Measurements from ENCODE around the gene NEU4. TPM values are rescaled to one million over a fixed set of nuclear protein-coding genes. Genes with fewer than 3 reads are reported as not detected.
"Not testable (repeated sequence)": the region's sequence is repeated elsewhere in the genome, so short reads cannot be mapped to it uniquely, and the experiment has no call there.

NEU4 gene
- total RNA-seq, 2 donors from 2014 or later, result 0.38 TPM; not detected in 1

DNA sequence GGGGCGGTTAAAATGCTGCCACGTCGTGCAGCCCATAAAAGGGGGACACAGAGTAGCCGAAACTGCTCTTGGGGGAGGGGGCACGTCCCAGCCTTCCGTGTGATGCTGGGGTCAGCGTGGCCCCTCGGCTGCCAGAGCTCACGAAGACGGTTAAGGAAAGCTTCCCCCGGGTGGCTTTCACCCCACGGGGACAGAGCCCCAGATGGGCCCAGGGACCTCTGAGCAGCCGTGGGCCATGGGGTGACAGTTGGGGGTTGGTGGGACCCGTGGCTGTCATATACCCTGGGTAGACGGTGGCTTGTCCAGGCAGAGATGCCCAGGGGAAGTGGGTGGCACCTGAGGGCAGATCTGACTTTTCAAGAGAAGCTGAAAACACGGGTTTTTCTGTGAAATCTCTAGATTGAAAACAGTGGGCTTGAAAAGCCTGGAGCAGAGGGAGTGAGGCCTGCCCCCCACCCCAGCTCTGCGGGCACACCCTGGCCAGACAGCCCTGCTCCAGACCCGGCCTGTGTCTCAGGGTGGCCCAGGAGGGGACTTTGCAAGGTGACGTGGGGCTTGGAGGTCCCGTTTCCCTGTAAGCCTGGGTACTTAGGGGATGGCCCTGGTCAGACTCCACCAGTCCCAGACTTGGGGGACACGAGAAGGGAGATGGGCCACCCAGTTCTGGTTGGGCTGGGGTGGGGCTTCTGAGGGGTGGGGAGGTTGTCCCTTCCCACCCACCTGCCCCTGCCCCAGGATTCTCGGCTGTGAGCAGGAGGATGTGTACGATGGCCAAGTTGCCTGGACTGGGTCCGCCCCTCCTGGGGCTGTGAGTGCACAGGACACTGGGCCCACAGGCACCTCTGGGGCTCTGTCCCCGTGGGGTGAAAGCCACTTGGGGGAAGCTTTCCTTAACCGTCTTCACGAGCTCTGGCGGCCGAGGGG lies 652 bp downstream of the NEU4 start:
- DNase-seq (ENCODE audit: low spot score), result peak; percentile 73
- intact Hi-C loops (cut with DNase I), result no loop called here

DNA sequence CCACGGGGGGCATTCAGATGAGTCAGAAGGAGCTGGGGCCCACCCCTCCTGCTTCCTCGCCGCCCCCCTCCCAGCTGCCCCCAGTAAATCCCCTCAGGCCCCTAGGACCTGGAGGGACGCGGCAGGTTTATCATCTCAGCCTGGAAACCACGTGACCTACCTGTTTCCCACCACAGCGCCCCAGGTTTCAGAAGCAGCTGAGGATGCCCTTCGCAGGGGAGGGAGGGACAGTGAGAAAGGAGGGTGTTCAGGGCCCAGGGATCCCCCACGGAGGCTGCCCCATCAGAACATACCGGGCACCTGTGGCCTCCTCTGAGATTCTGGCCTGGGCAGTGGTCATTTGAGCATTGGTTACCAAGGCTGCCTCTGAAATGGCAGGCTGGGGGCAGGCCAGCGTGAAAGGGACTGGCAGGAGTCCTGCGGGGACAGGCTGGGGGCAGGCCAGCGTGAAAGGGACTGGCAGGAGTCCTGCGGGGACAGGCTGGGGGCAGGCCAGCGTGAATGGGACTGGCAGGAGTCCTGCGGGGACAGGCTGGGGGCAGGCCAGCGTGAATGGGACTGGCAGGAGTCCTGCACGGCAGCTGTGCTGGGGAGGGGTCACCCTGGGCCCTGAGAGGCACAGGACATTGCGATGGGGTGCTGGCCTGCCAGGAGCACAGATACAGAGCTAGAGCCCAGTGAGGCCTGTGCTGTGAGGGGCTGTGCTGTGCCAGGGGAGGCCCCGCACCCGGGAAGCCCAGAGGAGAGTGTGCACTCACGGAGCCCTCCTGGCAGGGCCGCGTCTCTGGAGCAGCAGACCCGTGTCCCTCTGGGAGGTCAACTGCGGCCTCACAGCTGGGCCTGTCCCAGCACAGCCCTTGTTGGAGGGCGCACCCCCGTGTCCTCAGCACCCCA lies 1.6 kb downstream of the NEU4 start:
- intact Hi-C loops (cut with DNase I), result no loop called here
- peak; percentile 78 for DNase-seq (ENCODE audit: low spot score)

DNA sequence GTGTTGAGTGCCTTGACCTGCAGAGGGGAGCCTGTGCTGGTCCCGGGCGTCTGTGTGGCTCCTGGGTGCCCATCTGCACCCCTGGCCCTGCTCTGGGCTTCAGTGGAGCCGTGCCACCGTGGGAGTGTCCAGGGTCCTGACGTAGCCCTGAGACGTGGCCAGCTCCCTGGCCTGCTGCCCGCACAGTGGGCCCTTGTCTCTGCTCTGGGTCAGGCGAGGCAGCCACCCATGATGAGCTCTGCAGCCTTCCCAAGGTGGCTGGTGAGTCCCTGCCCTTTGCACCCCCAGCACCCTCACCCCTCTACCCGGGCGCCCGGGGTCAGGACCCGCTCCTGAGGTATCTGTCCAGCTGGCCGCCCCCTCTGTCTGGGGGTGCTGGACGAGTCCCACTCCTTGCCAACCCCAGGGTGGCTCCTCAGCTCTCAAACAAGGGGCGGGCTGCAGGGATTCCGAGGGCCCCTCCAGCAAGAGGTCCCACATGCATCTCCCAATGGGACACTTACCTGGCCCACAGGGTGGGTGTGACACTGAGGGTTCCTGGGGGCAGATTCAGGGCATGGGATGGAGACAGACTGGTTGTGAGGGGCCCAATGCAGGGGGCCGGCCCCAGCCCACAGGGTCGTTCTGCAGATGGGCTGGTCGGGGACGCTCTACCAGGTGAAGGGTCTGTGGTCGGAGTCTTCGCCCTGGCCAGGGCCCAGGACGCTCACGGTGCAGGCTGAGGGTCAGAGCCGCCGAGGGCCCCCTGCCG lies 2.4 kb downstream of the NEU4 start:
- intact Hi-C loops (cut with DNase I), result no loop called here
- DNase-seq (ENCODE audit: low spot score), result peak; percentile 79

DNA sequence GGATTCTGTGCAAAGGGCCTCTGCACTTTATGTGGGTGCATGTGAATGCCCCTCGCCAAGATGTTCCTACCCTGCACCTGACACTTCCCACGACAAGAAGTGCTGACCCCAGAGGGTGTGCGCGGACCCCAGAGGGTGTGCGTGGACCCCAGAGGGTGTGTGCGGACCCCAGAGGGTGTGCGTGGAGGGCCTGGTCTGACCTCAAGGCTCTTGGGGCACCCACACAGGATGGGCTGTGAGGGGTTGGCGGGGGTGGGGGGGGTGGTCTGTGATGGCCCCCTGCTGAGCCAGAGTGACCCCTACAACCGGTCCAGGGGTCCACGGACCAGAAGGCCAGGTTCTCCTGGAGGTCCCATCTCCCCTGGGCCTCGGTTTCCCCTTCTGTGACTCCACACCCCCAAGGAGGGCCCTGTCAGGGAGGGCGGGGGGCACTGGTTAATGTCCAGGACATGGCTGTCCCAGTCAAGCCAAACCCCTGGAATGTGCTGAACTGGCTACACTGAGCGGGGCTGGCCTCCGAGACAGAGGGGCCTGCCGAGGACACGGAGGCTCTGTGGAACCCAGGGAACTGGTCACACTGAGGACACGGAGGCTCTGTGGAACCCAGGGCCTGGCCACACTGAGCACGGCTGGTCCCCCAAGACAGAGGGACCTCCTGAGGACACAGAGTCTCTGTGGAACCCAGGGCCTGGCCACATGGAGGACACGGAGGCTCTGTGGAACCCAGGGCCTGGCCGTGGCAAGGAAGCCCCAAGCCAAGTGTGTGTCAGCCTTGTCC lies 3.1 kb downstream of the NEU4 start:
- intact Hi-C loops (cut with DNase I), result no loop called here
- DNase-seq (ENCODE audit: low spot score), result peak; percentile 50

DNA sequence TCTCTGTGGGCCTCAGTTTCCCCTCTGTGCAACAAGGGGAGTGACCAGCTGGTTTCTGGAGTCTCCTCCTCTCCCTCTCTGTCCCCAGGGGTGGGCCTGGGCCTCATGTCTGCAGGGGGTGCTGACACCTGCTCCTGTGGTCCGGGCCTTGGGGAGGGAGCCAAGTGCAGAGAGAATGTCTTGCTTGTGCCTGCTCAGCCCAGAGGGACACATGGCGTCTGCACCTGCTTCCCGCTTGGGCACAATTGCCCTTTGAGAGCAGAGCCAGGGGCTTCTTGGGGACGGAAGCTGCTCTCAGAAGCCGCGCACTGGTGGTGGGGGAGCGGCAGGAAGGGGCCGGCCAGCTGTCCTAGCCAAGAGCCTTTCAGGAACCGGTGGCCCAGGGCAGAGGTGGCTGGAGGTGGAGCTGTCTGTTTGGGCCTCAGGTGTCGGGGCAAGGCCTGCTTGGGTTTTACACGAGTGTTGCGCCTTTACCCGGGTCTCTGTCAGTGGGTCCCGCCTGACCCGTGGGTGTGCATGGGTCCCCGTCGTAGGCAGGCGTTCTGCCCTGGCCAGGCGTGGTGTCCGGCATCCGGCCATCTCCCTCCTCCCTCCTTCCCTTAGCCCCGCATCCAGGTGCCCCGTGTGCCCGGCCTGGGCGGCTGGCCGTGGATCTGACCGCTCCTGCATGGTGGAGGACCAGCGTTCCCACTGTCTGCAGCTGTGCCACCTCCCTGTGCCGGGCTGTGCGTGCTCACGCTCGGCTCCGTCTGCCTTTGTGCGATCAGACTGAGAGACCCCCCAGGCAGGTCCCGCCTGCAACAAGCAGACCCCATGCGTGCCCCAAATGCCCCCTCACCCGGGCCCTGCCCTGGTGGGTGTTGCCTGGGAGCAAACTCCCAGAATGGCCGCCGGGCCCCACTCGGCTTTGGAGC lies 4.0 kb downstream of the NEU4 start:
- intact Hi-C loops (cut with DNase I), result no loop called here
- DNase-seq (ENCODE audit: low spot score), result peak; percentile 80

DNA sequence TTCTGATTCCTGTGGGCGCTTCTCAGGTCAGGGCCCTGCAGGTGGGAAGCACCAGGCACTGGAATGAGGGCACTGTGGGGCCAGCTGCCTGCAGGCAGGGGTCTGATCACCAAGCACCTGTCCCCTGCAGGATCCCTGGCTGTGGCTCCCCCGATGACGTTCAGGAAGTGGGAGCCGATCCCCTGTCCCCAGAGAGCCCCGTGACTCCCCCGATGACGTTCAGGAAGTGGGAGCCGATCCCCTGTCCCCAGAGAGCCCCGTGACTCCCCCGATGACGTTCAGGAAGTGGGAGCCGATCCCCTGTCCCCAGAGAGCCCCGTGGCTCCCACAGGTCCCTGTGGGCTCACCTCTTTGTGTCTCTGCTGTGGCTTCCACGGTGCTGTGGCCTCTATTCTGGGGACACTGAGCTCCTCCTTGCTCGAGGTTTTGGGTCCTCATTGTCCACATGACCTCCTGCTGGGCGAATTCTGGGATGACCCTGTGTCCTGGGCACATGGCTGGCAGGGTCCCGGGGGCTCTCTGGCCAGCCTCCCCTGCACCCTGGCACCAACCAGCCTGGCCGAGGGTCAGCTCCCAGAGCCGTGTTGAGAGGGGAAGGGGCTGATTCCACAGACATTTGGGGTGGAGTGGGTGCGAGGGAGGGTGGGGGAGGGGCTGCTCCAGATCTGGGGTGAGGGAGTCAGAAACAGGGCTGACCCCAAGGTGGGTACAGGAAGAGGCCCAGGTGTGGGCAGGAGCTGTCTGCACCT lies 4.8 kb downstream of the NEU4 start:
- DNase-seq (ENCODE audit: low spot score), result no peak
- intact Hi-C loops (cut with DNase I), result no loop called here

DNA sequence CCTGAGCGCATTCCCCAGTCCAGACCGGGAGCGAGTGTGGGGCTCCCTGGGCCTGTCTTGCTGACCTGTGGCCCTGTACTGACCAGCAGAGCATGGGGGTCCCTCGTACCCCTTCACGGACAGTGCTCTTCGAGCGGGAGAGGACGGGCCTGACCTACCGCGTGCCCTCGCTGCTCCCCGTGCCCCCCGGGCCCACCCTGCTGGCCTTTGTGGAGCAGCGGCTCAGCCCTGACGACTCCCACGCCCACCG lies 5.3 kb downstream of the NEU4 start:
- no peak for DNase-seq (ENCODE audit: low spot score)
- intact Hi-C loops (cut with DNase I), result no loop called here

DNA sequence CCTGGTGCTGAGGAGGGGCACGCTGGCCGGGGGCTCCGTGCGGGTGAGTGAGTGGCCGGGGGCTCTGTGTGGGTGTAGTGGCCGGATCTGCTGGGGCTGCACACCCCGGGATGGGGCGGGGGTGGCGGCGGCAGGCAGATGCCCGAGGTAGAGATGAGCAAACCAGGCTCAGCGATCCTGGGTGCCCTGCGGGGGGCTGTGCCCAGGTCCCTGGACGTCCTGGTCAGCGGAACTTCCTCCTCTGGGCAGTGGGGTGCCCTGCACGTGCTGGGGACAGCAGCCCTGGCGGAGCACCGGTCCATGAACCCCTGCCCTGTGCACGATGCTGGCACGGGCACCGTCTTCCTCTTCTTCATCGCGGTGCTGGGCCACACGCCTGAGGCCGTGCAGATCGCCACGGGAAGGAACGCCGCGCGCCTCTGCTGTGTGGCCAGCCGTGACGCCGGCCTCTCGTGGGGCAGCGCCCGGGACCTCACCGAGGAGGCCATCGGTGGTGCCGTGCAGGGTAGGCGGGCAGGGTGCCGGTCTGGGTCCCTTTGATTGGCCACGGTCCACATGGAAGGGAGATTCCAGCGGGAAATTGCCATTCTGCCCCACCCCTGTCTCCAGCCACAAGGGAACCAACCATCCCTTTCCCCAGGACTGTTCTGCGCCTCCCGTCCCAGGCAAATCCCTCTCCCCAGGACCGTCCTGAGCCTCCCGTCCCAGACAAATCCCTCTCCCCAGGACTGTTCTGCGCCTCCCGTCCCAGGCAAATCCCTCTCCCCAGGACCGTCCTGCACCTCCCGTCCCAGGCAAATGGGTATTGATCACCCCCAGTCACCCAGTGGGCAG lies 5.9 kb downstream of the NEU4 start:
- intact Hi-C loops (cut with DNase I), result no loop called here
- DNase-seq (ENCODE audit: low spot score), result peak; percentile 74

DNA sequence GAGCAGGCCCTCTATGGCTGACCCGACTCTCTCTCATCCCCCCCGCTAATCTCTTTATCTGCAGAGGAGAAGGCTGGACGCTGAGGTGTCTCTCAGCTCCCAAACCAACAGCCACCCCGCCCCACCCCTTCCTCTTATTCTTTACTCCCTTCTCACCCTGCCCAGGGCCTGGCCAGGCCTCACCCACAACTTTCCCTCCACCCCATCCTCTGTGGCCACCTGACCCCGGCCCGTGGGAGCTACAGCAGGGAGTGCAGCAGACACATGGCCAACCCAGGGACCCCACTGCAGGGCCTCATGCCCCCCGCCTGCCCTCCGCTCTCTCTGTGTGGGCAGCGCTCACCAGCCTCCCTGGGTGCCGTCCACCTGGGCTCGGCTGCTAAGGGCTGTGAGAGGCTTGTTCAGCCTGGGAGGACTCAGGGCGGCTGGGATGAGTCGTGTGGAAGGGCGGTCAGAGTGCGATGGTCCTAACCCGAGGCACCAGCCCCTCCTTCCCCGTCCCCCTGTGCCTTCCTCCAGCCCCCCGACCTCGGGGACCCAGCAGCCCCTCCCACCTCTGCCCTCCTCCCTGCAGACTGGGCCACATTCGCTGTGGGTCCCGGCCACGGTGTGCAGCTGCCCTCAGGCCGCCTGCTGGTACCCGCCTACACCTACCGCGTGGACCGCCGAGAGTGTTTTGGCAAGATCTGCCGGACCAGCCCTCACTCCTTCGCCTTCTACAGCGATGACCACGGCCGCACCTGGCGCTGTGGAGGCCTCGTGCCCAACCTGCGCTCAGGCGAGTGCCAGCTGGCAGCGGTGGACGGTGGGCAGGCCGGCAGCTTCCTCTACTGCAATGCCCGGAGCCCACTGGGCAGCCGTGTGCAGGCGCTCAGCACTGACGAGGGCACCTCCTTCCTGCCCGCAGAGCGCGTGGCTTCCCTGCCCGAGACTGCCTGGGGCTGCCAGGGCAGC lies 6.8 kb downstream of the NEU4 start:
- DNase-seq (ENCODE audit: low spot score), result peak; percentile 73
- intact Hi-C loops (cut with DNase I), result no loop called here

DNA sequence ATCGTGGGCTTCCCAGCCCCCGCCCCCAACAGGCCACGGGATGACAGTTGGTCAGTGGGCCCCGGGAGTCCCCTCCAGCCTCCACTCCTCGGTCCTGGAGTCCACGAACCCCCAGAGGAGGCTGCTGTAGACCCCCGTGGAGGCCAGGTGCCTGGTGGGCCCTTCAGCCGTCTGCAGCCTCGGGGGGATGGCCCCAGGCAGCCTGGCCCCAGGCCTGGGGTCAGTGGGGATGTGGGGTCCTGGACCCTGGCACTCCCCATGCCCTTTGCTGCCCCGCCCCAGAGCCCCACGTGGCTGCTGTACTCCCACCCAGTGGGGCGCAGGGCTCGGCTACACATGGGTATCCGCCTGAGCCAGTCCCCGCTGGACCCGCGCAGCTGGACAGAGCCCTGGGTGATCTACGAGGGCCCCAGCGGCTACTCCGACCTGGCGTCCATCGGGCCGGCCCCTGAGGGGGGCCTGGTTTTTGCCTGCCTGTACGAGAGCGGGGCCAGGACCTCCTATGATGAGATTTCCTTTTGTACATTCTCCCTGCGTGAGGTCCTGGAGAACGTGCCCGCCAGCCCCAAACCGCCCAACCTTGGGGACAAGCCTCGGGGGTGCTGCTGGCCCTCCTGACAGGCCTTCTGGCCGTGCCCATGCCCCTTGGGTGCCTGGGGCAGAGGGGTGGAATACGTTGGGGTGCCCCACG lies 7.6 kb downstream of the NEU4 start:
- peak; percentile 83 for DNase-seq (ENCODE audit: low spot score)
- intact Hi-C loops (cut with DNase I), result no loop called here

DNA sequence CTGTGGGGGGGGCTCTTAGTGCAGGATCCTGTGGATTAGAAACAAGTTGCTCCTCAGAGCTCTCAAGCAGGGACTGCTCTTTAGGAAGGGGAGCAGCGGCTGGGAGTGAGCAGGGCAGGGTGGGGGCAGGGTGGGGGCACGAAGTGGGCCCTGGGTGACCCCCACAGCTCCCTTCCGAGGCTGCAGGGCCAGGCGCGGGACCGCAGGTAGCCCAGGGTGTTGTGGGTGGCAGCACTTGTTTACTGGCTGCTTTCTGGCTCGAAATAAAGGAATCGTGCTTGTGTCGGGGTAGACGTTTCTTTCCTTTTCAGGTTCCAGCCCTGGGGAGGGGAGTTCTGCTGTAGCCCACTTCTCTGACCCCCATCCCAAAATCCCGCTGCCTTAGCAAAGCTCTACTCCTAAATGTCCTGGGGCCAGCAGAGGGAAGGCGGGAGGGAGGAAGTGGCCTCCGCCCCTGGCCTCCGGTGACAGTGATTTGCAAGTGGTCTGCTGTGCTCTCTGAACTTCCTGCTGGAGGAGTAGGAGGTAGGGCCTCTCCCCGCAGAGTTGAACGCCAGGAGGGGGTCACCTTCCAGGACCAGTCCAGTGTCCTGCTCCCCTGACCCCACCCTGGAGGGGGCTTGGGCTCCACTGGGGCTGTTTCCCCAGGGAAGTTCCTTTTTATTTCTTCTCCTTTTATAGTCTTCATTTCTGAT lies 8.3 kb downstream of the NEU4 start:
- intact Hi-C loops (cut with DNase I), result no loop called here
- peak; percentile 60 for DNase-seq (ENCODE audit: low spot score)

DNA sequence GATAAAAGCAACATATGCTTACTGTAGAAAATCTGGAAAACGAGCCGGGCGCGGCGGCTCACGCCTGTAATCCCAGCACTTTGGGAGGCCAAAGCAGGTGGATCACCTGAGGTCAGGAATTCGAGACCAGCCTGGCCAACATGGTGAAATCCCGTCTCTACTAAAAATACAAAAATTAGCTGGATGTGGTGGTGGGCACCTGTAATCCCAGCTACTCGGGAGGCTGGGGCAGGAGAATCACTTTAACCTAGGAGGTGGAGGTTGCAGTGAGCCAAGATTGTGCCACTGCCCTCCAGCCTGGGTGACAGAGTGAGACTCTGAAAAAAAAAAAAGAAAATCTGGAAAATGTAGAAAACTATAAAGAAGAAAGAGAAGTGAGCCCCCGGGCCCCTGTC lies 8.8 kb downstream of the NEU4 start:
- intact Hi-C loops (cut with DNase I); DNase-seq (ENCODE audit: low spot score): not testable (repeated sequence)

DNA sequence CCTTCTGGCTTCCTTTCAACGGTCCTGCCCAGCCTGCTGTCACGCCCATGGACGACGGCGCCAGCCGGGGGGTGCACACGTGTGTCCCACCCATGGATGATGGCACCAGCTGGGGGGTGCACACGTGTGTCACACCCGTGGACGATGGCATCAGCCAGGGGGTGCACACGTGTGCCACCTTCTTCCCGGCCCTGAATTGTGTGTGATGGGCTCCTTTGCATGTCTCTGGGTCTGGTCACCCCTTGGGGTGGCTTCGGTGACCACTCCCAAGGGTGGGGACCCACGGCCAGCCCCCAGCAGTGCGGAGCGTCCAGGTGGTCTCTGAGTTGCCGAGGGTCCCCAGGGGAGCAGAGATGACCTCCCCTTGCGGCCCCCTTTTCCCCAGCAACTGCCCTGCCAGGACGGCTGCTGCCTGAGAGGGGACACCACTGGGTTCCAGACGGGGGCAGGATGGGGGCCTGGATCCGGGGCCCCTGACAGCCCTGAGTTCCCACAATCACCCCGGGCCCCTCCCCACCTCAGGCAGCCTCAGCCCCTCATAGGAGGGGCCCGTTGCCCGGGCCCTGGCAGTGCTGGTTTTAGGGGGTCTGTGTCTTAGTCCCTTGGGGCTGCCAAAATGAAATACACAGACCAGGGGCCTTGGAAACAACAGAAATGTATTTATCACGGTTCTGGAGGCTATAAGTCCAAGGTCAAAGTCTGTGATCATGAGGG lies 9.4 kb downstream of the NEU4 start:
- intact Hi-C loops (cut with DNase I), result no loop called here
- DNase-seq (ENCODE audit: low spot score), result peak; percentile 48

DNA sequence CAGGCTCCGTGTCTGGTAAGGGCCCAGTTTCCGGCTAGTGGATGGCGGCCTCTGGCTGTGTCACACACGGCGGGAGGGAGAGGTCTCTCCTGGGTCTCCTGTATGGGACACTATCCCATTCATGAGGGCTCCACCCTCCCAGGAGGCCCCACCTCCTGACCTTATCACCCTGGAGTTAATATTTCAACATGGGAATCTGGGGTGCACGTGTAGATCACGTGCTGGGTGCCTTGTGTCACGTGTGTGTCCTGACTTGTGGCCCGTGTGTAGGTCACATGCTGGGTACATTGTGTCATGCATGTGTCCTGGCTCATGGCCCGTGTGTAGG lies 9.9 kb downstream of the NEU4 start:
- DNase-seq (ENCODE audit: low spot score), result peak; percentile 45
- intact Hi-C loops (cut with DNase I), result no loop called here
